ENCODE measurements around the gene ADCY7.

ADCY7 gene

DNA sequence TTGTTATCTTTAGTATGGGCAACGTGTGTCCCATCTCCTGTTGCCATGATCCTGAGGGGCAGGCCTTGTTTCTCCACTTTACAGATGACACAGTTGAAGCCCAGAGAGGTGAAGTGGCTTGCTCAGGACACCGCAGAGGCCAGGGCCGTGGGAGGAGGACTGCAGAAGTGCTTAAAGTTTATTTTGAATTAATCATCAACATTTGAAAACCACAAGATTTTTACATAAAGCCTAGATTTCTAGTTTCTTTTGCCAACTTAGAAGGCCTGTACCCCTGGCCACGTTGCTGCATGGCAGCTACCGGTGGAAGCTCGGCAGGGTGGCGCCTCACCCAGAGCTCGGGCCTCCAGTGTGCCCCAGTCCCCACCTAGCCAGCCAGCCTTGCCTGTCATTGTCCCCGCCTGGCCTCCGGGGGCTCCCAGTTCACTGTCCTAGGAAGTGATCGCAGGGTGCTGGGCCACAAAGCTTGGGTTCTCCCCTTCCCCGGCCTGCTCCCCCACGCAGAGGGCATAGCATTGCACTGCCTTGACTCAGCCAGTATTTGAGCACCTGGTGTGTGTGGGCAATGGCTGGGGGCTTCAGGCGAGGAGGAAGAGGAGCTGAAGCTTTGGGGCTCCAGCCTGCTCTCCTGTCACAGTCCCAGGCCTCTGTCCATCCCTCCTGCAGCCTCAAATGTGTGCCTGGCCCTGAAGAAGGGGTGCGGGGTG, 14.8 kb upstream of the ADCY7 start:
- no peak for DNase-seq

DNA sequence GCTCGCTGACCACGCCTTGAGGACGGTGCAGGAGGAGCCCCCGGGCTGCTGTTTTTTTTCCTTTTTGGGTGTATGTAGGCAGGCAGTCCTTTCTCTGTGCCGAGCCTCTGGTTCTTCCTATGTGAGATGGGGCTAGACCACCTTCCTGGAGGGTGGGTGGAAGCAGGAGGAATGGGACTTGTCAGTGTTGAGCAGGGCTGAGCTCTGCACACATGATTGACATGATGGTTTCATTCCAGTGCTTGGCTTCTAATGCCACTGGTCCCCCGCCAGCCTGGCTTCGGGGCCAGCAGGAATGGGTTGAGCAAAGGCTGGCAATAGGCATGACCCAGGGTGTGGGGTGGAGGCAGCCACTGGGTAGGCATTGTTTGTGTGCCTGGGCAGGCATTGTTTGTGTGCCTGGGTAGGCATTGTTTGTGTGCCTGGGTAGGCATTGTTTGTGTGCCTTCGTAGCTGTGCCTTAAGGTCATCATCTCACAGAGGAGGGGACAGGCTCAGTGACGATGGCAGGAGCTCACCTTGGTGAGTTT, 14.2 kb upstream of the ADCY7 start:
- DNase-seq = no peak

DNA sequence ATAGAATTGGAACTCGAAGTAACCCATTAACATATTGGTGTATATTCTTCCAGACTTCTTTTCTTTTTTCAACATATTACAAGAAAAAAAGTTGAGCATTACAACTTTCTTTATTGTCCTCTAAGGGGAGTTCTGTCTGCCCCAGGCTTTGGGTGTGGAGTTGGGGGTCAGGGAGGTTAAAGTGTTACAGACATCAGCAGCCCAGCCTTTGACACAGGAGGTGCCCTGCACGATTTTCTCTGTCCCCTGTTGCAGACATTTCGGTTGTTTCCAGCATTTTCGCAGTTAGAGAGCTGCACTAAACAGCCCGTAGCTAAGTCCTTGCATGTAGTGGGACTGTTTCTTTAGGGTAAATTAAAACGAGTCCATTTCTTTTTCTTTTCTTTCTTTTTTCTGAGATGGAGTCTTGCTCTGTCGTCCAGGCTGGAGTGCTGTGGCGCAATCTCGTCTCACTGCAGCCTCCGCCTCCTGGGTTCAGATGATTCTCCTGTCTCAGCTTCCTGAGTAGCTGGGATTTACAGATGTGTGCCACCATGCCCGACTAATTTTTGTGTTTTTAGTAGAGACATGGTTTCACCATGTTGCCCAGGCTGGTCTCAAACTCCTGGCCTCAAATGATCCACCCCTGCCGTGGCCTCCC, 13.4 kb upstream of the ADCY7 start:
- no peak for DNase-seq

DNA sequence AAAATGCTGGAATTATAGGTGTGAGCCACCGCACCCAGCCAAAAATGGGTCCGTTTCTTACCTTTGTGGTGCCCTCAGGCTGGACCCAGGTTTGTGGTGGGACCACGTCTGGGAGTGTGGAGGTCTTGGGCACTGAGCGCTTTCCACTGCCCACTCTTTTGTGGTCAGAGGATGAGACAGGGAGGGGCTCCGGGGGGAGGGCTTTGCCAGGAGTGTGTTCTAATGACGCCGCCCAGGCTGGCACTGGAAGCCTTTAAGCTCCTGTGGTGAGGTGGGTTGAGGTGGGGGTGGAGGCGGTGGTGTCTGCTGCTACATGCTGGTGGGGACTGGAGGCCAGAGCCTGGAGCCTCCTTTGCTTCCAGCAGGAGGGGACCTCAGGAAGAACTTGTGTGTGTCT, 12.8 kb upstream of the ADCY7 start:
- no peak for DNase-seq

DNA sequence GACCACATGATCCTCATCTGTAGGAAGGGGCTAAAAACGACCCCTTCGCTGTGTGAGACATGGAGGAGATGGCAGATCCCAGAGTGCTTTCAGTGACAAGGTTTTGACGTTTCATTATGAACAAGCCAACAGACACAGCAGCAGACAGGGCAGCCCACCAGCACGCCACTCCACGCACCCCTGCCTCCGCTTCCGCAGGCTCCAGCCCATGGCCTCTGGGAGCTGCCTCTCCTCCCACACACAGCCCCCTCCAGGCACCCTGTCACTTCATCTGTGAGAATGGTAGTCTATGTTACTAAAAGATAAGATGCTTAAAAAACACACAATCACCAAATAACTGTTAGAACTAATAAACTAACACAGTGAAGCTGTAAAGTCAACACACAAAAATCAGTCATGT, 12.3 kb upstream of the ADCY7 start:
- no peak for DNase-seq

DNA sequence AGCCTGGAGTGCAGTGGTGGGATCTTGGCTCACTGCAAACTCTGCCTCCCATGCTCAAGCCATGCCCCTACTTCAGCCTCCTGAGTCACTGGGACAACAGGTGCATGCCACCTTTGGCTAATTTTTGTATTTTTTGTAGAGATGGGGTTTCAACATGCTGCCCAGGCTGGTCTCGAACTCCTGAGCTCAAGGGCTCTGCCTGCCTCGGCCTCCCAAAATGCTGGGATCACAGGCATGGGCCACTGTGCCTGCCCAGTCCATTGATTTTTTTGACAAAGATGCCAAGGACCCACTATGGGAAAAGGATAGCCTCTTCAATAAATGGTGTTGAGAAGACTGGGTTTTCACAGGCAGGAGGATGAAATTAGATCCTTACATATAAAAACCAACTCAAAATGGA, 10.8 kb upstream of the ADCY7 start:
- no peak for DNase-seq

DNA sequence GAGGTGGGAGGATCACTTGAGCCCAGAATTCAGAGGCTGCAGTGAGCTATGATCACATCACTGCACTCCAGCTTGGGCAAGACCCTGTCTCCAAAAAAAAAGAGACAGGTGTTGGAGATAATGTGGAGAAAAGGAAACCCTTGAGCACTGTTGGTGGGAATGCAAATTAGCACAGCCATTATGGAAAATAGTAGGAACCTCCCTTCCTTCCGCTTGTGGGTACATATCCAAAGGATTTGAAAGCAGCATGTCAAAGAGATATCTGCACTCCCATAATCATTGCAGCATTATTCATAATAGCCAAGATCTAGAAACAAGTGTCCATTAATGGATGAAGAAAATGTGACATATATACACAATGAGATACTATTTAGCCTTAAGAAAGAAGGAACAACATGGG, 9.7 kb upstream of the ADCY7 start:
- DNase-seq = no peak

DNA sequence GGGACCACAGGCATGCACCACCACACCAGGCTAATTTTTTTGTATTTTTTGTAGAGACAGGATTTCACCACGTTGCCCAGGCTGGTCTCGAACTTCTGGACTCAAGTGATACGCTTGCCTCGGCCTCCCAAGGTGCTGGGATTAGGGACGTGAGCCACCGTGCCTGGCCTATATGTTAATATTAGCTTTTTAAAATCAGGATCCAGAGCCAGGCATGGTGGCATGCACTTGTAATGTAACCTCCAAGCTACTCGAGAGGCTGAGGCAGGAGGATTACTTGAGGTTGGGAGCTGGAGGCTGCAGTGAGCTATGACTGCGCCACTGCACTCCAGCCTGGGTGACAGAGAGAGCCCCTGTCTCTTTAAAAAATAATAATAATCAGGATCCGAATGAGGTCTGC, 8.5 kb upstream of the ADCY7 start:
- no peak for DNase-seq

DNA sequence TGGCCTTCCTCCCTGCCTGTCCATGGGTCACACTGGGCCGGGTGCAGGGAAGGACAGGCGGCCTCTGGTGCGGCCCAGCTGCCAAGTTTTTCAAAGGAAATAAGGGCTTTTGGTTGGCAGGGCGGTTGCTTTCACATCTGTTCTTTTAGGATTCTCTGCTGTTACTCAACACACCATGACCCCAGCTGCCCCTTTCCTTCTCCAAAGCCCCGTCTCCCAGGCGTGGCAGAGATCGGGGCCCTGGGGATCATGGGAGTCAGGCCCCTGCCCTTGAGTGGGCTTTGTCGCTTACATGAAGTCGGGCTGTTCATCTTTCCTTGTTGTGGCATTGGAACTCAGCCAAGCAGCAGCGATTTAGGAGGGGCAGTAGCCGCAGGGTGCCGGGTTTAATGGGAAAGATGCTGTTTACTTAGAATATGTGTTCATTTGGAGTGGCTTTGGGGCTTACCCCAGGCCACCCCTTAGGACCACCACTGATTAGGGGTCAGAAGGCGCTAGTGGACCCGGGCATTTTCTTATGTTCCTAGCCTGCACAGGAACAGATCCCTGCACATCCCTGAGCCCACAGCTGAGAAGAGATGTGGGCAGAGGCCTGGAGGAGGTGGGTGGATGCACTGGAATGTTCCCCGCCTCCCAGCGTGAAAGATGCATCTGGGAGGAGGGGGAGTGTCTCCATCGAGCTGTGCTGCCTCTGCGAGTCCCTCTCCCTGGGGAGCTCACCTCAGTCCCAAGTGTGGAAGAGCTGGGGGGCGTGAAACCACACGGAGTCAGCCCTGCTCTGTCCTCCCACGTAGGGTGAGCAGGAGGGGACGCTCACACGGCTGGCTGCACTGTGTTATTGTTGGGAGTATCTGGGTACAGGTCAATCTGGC, 6.8 kb upstream of the ADCY7 start:
- no peak for DNase-seq

DNA sequence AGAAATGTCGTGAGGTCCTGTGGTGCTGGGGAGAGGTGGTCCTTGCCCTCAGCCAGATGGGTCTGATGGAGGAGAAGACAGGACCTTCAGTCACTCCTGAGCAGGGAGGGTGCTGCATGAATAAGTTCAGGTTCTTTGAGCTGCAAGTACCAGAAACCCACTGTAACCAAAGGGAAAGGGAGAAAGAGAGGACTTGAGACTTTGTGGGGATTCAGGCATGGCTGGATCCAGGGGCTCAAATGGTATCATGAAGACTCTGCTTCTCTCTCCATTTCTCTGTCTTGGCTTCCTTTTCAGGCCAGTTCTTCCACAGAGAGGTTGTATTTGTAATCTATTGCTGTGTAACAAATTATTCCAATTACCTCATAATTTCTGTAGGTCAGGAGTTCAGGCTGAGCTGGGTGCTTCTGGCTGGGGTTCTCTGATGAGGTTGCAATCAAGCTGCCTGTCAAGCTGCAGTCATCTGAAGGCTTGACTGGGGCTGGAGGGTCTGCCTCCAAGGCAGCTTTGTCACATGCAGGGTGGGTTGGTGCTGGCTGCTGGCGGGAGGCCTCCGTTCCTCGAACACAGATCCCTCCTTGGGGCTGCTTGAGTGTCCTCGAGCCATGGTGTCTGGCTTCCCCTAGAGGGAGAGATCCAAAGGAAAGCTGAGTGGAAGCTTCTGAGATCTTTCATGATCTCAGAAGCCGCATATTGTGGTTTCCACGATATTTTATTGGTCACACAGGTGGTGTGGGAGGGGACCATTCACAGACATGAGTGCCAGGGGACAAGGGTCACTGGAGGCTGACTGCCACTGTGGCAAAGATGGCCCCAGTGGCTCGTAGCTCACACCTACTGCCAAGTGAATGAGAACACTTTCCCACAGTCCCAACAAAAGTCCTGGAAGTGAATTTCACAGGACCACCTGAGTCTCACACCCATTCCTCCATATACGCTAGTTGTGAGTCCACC, 5.9 kb upstream of the ADCY7 start:
- peak in 1 of 2 experiments; percentile 1 for DNase-seq

DNA sequence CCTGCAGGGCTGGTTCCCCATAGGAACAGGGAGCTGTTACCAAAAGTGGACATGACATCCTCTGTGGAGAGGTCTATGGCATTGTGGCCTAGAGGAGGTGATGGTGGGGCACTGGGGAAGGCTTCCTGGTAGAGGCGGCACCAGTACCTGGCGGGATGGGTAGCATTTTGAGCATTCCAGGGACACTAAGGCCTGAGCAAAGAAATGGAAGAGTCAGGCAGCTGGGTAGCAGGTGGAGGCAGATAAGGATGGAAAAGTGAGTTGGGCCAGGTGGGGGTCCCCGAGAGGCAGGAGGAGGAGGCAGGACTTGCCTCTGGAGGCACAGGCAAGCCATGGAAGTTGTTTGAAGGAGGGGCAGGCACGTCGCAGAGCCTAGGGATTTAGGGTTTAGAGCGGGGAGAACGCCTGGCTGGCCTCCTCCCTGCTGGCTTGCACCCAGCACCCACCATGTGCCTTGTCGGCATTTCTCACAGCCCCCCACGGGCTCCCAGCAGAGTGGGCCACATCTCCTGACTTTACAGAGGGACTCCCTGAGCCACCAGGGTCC, 5.1 kb upstream of the ADCY7 start:
- DNase-seq = no peak

DNA sequence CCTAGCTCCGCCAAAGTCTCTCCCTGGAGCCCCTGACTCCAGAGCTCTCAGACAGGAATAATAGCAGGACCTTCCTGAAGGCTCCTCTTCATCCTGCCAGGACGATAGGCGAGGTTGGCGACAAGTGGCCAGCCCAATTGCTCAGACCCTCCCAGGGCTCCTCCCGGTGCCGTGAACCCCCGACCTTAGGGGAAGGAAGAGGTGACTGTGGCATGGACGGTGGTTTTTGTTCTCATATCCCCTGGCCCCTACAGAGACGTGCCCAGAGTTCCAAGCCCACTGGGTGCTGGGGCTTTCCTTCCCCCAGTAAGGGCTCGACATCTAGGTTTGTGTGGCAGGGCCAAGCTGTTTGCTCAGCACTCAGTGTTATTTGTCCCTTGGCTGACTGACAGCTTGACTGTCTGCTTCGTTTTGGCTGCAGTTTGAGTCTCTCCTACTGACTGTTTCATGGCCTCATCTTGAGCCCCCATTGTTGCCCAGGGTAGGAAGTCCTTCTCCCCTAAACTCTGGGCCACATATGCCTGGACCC, 4.6 kb upstream of the ADCY7 start:
- DNase-seq = no peak

DNA sequence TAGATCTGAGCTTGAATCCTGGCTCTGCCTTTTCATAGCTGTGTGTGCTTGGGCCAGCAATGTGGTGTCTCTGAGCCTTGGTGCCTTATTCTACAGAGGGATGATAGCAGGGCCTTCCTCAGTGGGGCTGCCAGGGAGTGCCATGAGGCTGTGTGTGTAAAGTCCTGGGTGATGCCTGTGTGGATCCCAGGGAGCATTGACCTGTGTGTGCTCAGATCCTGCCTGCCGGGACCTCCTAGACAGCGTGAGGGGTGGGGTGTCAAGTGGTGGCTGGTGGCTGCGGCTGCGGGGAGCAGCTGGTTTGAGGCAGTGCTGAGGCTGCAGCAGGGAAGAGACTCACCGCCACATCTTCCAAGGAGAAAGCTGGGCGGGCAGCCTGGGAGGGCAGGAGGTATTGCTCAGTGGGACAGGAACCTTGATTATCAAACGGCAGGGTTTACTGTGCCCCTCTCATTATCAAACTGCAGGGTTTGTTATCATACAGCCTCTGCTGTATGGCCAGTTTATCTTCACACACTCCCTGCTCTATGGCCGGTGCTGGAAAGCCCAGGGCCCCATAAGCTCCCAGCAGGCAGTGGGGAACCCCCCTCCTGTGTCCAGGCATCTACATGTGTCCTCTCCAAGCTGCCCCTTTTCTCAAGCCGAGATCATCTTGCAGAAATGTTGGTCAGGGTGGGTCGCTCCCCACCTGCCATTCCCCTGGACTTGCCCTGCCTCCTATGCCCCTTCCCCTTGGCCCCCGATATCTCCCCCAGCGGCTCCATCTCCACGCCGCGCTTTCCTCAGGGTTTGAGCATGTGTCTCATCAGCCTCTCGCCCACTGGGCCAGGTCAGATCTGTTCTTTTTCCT, 3.1 kb upstream of the ADCY7 start:
- DNase-seq = no peak

DNA sequence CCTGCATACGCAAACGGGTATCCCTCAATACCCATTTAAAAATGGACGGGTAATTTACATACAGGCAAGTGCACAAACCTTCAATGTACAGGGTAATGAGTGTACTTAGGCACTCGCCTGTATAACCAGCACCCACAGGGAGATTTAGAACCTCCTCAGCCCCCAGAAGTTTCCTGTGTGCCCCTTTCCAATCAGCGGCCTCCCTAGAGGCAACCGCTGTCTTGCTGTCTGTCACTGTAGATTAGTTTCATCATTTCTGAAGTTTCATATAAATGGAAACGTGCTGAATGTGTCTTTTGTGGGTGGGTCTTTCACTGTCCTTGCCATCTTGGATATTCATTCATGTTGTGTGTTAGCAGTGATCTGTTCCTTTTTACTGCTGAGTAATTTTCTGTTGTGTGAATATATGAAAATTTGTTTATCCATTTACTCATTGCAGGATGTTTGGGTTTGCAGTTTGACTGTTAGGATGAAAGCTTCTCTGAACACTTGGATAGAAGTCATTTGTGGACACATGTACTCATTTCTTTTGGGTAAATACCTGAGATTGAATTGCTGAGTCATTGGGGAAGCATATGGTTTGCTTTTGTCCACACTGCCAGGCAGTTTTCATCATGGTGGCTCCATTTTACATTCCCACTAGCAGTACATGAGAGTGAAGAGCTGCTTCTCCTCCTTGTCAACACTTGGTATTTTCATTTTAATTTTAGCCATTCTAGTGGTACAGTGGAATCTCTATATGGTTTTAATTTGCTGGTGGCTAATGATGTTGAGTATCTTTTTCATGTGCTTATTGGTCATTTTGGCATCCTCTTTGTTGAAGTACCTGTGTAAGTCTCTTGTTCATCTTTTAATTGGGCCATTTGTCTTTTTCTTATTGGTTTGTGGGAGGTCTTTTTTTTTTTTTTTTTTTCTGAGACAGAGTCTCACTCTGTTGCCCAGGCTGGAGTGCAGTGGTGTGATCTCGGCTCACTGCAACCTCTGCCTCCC, 2.1 kb upstream of the ADCY7 start:
- peak in 1 of 2 experiments; percentile 56 for DNase-seq

DNA sequence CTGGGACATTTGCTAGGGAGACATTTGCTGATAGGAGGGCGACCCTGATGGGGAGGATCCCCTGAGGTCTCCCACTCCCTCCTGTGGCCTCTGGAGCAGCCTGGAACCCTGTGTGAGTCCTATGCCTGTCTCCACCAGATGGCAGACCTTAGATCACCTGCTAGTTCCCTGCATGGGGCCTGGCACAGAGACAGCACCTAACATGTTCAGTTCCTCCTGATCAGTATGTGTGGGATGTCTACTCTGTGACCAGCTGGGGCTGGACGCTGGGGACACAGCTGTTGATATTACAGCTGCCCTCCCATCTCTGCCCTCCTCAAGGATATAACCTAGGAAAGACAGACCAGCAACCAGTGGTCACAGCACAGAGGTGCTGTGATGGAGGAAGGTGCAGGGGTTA, 1.1 kb upstream of the ADCY7 start:
- DNase-seq = peak; percentile 40 to 55

DNA sequence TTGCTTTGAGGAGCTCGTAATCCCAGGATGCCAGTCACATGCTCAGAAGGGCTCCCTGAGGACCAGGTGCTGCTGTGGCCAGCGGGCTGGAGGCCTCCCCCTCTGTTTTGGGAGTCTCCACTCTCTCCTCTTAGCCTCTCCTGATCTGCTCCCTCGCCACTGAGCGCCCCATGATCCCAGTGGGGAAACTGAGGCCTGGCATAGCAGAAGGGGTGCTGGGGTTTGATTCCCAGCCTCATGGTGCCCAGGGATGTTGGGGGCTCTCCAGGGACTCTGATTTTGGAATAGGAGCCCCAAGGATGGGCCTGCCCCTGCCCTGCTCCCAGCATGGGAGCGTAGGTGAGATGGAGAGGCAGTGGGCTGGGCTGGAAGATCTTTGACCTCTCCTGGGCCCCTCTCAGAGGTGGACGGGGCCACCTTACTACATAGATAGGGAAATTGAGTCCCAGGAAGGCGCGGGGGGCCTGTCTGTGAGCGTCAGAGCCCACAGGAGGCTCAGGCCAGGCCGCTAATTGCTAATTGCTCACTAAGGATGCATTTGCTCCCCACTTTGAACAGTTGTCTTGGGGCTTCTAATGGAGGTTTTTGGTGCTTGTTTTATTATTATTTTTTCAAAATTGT, 525 bp upstream of the ADCY7 start:
- no peak for DNase-seq

DNA sequence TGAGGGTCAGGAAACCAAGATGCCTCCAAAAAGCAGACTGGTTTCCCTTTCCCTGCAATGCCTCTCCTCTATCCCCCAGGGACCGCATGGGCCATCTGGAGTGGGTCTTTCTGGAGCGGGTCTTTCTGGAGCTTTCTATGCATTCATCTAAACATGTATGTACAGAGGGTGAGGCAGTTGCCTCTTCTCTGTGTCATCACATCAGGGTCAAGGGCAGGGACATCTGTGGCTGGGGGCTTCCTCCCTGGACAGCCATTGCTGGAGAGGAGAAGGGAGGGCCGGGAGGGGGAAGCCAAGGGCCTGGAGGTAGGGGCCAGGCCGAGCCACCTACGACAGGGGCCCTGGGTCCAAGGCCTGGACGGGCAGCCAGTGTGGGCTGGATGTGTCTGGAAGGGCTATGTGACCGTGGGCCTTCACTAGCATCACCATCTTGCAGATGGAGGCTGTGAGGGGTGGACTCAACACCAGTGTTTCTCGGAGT, 840 bp downstream of the ADCY7 start:
- DNase-seq = no peak

DNA sequence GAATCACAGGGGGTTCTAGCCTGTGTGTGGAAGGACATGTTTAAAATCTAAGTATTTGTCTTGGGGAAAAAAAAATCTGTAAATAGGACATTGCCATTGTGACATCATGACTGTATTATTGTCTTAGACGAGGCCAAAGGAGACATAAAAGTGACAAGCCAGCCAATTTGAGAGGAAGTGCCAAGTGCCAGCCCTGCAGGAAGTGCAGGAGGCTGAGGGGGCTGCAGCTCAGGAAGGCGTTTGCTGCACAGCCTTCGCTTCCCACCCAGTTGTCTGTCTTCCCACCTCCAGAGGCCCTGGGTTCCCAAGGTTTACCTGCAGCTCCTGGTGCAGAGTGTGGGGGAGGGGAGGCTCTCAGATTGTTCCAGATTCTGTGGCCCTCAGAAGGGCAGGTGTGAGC, 1.3 kb downstream of the ADCY7 start:
- no peak for DNase-seq

DNA sequence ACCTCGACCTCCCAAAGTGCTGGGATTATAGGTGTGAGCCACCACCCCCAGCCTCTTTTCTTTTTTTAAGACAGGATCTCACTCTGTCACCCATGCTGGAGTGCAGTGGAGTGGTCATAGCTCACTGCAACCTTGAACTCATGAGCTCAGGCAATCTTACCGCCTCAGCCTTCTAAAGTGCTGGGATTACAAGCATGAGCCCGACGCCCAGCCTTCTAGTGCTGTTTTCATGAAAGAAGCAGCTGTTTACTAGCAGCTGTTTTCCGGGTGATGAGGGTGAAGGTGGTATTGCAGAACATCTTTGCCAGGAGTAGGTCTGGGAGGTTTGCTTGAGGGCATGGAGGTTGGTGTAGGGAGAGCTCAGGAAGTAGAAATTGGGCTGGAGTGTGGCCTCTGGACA, 2.0 kb downstream of the ADCY7 start:
- DNase-seq = no peak

All from activated CD4-positive, alpha-beta T cell treated with anti-CD3 and anti-CD28 coated beads, Interleukin-2, amount 50 U/mL, for 48 hours (primary cell).